ENCODE measurements around the gene GDPD4.

The GDPD4 gene

DNA sequence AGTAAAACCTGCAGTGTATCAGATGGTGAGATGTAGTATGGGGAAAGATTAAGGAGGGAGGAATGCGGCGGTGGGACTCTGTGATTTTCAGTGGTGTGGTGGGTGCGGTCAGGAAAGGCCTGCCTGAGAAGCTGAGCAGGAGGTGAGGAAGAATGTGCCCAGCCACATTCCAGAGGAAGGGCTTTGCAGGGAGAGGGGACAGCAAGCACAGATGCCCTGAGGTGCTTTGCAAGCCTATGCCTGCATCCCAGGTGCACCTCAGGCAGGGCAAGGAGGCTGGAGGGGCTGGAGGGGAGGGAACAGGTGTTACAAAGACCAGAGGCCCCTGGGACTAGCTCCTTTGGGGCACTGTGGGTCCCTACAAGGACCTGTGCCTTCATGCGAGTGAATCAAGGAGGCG is 131.4 kb downstream of the GDPD4 start:
- no peak for DNase-seq

DNA sequence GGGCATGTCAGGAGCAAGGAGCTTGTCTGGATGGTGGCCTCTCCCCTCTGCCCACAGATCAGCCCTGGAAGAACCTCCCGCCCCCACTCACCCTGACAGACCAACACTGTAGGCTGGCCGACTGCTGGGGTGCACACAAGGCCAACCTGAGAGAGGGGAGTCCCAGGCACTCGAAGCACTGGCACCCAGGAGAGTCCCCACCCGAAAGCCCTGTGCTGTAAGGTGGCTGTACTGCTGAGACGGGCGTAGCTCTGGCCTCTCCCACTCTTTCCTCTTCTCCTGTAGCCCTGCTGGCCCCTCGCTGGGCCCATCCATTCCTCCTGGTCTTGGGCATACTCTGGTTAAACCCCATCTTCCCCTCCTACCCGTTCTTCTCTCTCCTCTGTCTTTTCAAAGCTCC is 133.7 kb downstream of the GDPD4 start:
- no peak for DNase-seq

DNA sequence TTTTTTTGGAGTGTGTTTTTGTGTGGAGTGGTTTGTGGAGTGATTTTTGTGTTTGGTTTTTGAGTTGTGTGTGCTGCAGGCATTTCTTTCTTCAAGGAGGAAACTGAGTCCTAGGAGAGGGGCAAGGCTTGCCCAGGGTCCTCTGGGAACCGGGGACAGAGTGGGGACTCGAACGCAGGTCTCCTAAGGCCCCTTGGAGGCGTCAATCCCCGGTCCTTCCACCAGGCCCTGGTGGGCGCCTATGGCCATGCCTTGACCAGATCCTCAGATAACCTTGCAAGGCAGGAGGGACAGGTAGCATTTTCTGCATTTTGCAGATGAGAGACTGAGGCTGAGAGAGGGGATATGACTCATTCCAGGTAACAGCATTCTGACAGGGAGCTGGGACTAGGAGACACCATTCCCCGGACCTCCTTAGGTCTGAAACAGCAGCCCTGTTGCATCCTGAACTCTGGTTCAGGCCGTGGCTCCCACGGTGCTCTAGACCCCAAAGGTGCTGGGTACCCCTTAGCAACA is 134.3 kb downstream of the GDPD4 start:
- DNase-seq, result no peak
